Middle frontal gyrus (tissue), 1 donor: ENCODE measurements around the gene ATN1.

Source experiments
- DNase-seq: peaks from one replicate; pipeline ENCODE4 v3.0.0-alpha.2; 2015; ENCODE audit warnings: low spot score; ENCODE audit errors: extremely low spot score

Gene ATN1

DNA sequence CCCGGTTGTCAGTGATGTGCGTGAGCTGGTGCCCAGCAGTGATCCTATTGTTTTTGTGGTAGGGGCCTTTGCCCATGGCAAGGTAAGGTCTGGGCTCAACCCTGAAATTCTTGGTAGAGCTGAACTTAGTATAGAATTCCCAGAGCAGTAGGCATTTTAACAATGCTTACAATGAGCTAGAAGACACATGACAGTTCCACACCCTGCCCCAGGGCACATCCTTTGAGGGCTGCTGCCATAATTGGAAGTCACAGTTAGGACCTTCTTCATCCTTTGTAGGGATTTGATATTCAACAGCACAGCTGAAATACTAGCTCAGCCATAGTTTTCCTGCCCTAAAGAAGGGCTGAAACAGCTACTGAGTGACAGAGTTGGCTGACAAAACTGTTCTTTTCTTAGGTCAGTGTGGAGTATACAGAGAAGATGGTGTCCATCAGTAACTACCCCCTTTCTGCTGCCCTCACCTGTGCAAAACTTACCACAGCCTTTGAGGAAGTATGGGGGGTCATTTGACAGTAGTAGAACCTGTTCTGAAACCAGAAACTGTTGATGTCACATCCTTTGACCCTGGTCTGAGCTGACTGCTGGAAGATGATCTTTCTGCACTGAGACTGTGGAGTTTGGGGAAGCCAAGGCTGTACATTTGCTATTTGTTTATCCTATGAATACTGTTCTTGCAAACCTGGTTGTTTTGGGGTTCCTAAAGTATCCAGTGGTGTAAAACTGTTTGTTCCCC lies 47.7 kb downstream of the ATN1 start:
- DNase-seq = no peak

DNA sequence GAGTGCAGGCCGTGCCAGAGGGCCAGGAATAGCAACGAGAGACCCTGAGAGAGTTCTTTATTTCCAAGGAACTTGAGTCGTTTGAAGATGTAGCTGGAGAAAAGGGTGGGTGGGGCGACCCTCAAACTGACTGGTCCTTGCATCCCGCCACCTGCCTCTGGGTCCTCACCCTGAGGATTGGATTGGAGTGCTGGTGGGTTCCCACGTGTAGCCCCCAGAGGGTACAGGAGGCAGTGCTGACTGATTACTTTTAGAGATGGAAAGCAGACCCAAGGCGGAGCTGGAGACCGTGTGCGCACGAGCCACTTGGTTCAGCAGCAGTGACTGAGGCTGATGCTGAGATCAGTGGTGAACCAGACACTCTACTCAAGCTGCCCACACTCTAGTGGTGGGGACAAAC lies 49.9 kb downstream of the ATN1 start:
- no peak for DNase-seq

DNA sequence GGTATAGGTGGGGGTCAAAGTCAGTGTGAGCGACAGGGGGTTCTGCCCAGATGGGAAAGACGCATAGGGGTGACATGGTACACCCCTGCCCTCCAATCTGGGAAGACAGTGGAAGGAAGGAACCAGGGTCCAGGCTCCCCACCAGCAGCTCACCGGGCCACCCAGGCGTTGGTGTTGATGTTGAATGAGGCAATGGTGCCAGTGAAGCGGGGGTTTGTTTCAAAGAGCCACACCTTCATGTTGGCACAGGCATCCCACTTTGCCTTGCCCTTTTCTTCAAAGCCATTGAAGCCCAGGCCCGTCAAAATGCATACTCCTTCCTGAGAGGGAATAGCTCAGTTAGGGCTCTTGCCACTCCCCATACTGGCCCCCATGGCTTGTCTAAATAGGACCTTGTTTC lies 50.4 kb downstream of the ATN1 start:
- no peak for DNase-seq

DNA sequence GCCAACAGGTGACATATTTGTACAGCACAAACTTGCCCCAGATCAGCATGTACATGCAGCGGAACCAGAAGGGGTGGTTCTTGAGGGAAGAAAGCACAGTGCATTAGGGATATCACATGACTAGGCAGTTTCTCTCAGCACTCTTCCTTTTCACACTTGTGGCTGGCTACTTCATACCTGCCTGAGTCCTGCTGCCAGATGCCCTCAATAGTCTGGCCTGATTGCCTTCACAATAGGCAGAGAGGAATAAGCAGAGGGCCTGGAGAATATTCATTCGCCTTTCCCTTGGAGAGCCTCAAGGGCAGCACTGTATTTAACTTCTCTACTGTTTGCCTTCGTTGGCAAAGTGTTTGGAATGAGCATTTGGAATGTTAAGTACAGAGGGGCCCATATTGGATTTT lies 50.9 kb downstream of the ATN1 start:
- DNase-seq = no peak

DNA sequence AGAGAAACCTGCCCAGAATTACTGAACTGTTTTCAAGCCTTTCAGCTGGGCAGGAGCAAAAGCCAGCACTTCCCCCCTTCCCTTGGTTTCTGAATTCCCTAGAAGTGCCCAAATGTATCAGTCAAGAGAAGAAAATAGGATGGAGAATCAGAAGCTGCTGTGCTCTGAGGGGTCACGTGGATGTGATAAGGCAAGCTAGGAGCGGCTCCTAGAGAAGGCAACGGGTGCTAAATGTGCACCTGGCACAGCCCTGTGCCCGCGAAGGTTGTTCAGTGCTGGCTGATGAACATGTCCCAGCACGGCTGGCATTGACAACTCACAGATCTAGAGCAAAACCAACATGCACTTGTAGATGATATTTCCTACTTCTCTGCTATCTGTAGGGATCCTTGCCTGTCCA lies 51.3 kb downstream of the ATN1 start:
- no peak for DNase-seq

DNA sequence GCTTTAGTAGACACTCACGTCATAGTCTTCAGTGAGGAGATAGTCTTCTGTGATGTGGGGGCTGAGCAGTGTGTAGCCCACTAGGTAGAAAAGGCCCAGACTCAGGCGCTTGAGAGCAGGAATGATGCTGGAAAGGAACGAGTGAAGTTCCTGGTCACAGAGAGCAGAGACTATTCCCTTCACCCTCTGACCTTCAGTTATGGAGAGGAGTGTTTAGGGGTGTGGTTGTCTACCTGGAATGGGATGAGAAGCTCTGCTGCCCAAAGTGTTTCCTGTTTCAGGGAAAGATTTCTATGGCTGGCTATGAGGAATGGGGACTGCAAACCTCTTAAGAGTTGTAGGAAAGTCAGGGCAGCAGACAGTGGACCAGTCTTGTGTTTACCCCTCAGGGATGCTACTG lies 51.7 kb downstream of the ATN1 start:
- no peak for DNase-seq

DNA sequence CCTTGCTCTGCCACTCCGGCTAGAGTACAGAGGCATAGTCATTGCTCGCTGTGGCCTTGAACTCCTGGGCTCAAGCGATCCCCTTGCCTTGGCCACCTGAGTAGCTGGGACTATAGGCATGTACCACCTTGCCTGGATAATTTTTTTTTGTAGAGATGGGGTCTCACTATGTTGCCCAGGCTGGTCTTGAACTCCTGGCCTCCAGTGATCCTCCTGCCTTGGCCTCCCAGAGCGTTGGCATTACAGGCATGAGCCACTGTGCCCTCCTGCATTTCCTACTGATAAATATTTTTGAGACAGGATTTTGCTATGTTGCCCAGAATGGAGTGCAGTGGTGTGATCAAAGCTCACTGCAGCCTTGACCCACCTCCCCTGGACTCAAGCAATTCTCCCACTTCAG lies 52.3 kb downstream of the ATN1 start:
- no peak for DNase-seq

DNA sequence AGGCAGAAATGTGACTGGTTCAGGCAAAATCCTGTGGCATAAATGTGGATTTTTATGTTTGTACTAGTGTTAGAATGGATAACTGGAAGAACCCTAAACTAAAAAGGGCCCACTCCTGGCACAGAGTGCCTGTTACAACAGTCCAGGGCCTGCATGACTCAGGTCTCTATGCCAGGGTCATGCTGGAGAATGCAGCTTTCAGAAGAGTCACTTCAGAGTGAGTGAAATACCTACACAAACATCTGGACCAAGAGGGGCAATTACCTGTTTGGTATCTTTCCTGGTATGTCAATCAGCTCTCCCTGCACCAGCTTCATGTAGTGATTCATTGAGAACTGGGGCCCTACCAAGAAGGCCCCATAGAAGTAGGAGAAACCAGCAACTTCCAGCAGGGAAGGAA lies 53.0 kb downstream of the ATN1 start:
- DNase-seq = no peak

DNA sequence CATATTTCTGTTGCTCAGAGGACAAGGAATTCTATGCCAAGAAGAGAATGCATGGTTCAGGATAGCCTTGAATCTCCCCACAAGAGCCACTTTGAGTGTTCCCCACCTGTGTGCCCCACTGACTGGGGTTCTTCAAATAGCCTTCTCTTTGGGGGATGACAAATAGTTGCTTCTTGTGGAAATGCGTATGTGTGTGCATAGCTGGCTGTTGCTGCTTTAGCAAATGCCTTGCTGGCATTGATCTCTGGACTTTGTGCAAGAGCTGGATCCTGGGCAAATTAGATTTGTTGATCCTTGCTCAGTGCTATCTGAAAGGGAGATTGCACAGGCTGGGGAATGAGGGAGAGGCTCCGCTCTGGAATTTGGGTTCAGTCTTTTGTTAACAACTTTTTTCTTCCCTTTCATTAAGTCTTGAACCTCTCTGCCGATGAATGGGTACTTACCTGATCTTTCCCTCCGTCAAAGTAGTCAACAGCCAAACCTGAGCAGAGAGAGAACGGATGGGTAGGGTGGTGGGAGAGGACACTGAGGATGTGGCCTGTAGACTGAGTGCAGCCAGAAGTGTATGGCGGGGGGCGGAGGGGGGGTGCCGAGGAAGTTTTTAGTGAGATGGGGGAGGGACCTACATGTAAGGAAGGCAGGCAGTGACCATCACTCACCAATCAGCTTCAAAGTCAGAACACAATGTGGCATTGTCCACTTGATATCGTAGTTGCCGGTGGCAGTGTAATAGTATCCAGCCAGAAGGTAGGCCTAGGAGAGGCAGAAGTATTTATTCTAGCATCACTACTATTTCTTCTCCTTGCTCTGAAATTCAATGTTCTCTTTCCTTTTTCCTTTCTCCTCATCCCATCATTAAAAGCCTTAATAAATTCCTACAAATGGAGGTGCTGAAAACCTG lies 53.6 kb downstream of the ATN1 start:
- no peak for DNase-seq

DNA sequence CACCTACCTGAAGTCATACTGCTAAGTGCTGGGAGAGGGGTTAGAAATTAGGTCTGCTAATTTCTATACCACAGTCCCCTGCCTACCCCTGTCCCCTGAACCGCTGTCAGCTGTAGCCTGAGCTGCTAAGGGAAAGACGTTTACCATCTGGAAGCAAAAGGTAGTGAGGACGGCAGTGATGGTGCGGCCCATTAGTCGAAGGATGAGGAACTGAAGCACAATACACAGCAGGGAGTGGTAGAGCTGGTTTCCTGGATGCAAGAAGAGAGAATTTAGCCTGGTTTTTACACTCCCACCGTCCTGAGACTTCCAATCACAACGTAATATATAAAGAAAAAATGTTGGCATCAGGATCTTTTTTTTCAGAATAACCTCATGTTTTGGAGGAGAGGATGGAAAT lies 54.8 kb downstream of the ATN1 start:
- no peak for DNase-seq

DNA sequence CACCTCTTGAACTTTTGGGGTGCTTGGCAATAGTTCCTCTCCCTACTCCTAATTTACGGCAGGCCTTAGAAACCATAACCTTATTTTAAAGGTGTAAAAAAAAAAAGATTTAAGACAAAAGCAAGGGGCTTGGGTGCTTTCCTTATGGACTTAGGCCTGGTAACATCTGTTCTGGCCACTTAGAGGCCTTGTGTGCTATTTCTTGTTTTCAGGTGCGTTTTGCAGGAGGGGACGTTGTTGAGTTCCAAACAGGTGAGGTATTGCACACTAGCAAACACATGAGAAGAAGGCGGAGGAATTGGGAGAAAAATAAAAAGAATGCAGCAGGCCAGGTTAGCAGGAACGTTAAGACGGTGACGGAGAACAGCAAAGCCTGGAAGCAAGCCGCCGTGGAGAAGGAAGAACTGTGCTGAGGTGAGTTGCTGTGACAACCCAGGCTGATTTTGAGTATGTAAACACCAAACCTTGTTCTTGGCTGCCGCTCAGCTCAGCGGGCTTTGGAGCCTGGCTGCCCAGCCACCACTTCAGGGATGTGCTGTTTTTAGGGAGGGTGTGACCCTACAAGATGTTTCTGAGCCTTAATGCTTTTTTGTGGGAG lies 60.3 kb downstream of the ATN1 start:
- no peak for DNase-seq
